A549 (cell line): ENCODE measurements around the gene MPZL2. TPM values are rescaled to one million over a fixed set of nuclear protein-coding genes. Genes with fewer than 3 reads are reported as not detected.

Source experiments
- ATAC-seq, 2 experiments: fragments of 200-7000 bp in 1 of 2; fragments of >200 bp in 1 of 2; cut with Nextera tagmentation in 1 of 2; cut with Tn5 transposase in 1 of 2; 3 replicates each; pipeline versions ENCODE4 v1.8.0 to v1.9.1; 2018 to 2020; ENCODE audit warnings: mild to moderate bottlenecking in 1 of 2, moderate library complexity in 1 of 2
- CTCF ChIA-PET: fragments of 300-600 bp; sonication (Branson Sonifier 250); formaldehyde crosslinking; extraction: SDS; loops from one replicate; lab custom pipeline; 2021; ENCODE audit warnings: antibody characterized with exemption, inconsistent platforms; lab: Yijun Ruan, JAX
- POLR2A ChIA-PET: fragments of 350-600 bp; formaldehyde crosslinking; extraction: SDS; loops from one replicate; lab custom pipeline; 2021; ENCODE audit warnings: antibody characterized with exemption, inconsistent platforms; lab: Yijun Ruan, JAX
- DNase-seq, 2 experiments: peaks; one replicate each; pipeline versions ENCODE4 v3.0.0 to v3.0.0-alpha.2; 2011 to 2016; ENCODE audit warnings: low read depth in 1 of 2, low spot score in 1 of 2
- FAIRE-seq: peaks from 2 replicates; lab custom pipeline; 2011; peaks lifted over from hg19 to GRCh38; lab: Jason Lieb, UNC
- H3K27ac ChIP-seq, 2 experiments: fragments of >200 bp; sonication (Bioruptor Twin); formaldehyde crosslinking; 3 replicates each; pipeline ENCODE4 v1.5.1; 2016 to 2017
- H3K4me1 ChIP-seq: fragments of >200 bp; sonication (Bioruptor Twin); formaldehyde crosslinking; 3 replicates; pipeline ENCODE4 v1.6.1; 2016
- H3K4me2 ChIP-seq: fragments of >200 bp; sonication (Bioruptor Twin); formaldehyde crosslinking; 3 replicates; pipeline ENCODE4 v1.6.1; 2016
- H3K4me3 ChIP-seq: fragments of >200 bp; sonication (Bioruptor Twin); formaldehyde crosslinking; 3 replicates; pipeline ENCODE4 v1.5.1; 2016
- H3K9me3 ChIP-seq: fragments of >200 bp; sonication (Bioruptor Twin); formaldehyde crosslinking; 3 replicates; pipeline ENCODE4 v1.6.1; 2016
- BCL3 ChIP-seq: fragments of >200 bp; sonication (Bioruptor Twin); formaldehyde crosslinking; IDR thresholded peaks from 3 replicates; pipeline ENCODE4 v1.6.1; 2016
- CBX8 ChIP-seq: fragments of 200-600 bp; sonication (generic); IDR thresholded peaks from 2 replicates; pipeline ENCODE4 v1.6.1; 2016
- FOSB ChIP-seq: fragments of 250-450 bp; sonication (Bioruptor Pico); IDR thresholded peaks from 2 replicates; pipeline ENCODE4 v1.5.0; 2020; ENCODE audit warnings: mild to moderate bottlenecking, moderate library complexity
- FOXS1 ChIP-seq: fragments of 250-450 bp; sonication (Bioruptor Pico); IDR thresholded peaks from 2 replicates; pipeline ENCODE4 v1.5.0; 2020; ENCODE audit warnings: mild to moderate bottlenecking, moderate library complexity
- HES2 ChIP-seq: fragments of >200 bp; sonication (Bioruptor Twin); formaldehyde crosslinking; IDR thresholded peaks from 2 replicates; pipeline ENCODE4 v1.6.1; 2016
- HMGXB4 ChIP-seq: fragments of 250-450 bp; sonication (Bioruptor Pico); IDR thresholded peaks from 2 replicates; pipeline ENCODE4 v1.5.0; 2021; ENCODE audit warnings: mild to moderate bottlenecking, moderate library complexity, borderline replicate concordance
- JUNB ChIP-seq: fragments of >200 bp; sonication (Bioruptor Twin); formaldehyde crosslinking; IDR thresholded peaks from 2 replicates; pipeline ENCODE4 v1.6.1; 2016
- KDM5A ChIP-seq: fragments of 200-600 bp; sonication (generic); IDR thresholded peaks from 2 replicates; pipeline ENCODE4 v1.6.1; 2016; ENCODE audit warnings: antibody characterized with exemption, mild to moderate bottlenecking
- MAX ChIP-seq: IDR thresholded peaks from 2 replicates; pipeline ENCODE4 v1.6.1; 2012
- MAZ ChIP-seq: fragments of 150-350 bp; IDR thresholded peaks from 2 replicates; pipeline ENCODE4 v1.6.1; 2014; ENCODE audit warnings: antibody characterized with exemption, low read depth, low read length, borderline replicate concordance
- NR3C1 ChIP-seq: fragments of >200 bp; sonication (Bioruptor Twin); formaldehyde crosslinking; IDR thresholded peaks from 3 replicates; pipeline ENCODE4 v1.6.1; 2017
- PBX3 ChIP-seq: IDR thresholded peaks from 2 replicates; pipeline ENCODE4 v1.6.1; 2012
- PHF8 ChIP-seq: fragments of 200-600 bp; sonication (generic); IDR thresholded peaks from 2 replicates; pipeline ENCODE4 v1.6.1; 2016; ENCODE audit warnings: low read depth, mild to moderate bottlenecking, antibody characterized with exemption, moderate library complexity, borderline replicate concordance
- POLR2A ChIP-seq: IDR thresholded peaks from 2 replicates; pipeline ENCODE4 v1.6.1; 2012; ENCODE audit warnings: mild to moderate bottlenecking, low read length
- REST ChIP-seq: fragments of 200-600 bp; sonication (generic); IDR thresholded peaks from 2 replicates; pipeline ENCODE4 v1.6.1; 2016; ENCODE audit warnings: antibody characterized with exemption, mild to moderate bottlenecking, moderate library complexity
- RFX5 ChIP-seq: fragments of 450-650 bp; IDR thresholded peaks from 2 replicates; pipeline ENCODE4 v1.7.1; 2014; ENCODE audit warnings: antibody characterized with exemption, mild to moderate bottlenecking, moderate library complexity
- SREBF2 ChIP-seq: fragments of 450-650 bp; IDR thresholded peaks from 2 replicates; pipeline ENCODE4 v1.6.1; 2014; ENCODE audit warnings: mild to moderate bottlenecking, moderate library complexity
- USF2 ChIP-seq: fragments of 450-650 bp; IDR thresholded peaks from 2 replicates; pipeline ENCODE4 v1.6.1; 2014; ENCODE audit warnings: antibody characterized with exemption
- ZFP36 ChIP-seq: fragments of 450-650 bp; IDR thresholded peaks from 2 replicates; pipeline ENCODE4 v1.6.1; 2014; ENCODE audit warnings: borderline replicate concordance; ENCODE audit not compliant: partially characterized antibody
- ZNF302 ChIP-seq: fragments of 250-450 bp; sonication (Bioruptor Pico); IDR thresholded peaks from 2 replicates; pipeline ENCODE4 v1.9.0; 2021; ENCODE audit warnings: inconsistent platforms, mild to moderate bottlenecking, moderate library complexity
- WGBS: methylation state at CpG from one replicate; pipeline ENCODE4 v1.1.6; 2017; ENCODE audit errors: missing lambda C conversion rate; 5-methylcytosine and 5-hydroxymethylcytosine counted together
- polyA plus RNA-seq, 4 experiments: library from polyadenylated mRNA; depleted of rRNA in 3 of 4; stranded (reverse); fragments of >200 nt; fragmentation: RNase III in 1 of 4; extraction: RNeasy Plus Mini Kit Qiagen cat#74134 plus additional on column Dnase treatment in 1 of 4; gene quantifications; 2 replicates in 3 of 4; 3 replicates in 1 of 4; pipeline ENCODE4 v1.2.3, GENCODE V29; 2011 to 2017

Gene MPZL2
- polyA plus RNA-seq, 2 of the 4 experiments (the other 2 are of a cell fraction): 0.14 TPM; not detected in 1

- ChIA-PET POLR2A (no interaction called here), CTCF (no interaction called here)
- DNase-seq: no peak
- Histone ChIP-seq H3K27ac (no peak overlapping the region), H3K4me3 (no peak overlapping the region), H3K9me3 (no peaks in the 10 kb centered on the region), H3K4me2 (no peak overlapping the region), H3K4me1 (no peaks in the 10 kb centered on the region)
- TF ChIP-seq POLR2A: no peak
- no peak for TF ChIP-seq BCL3
- no peak for TF ChIP-seq REST
- TF ChIP-seq JUNB: no peak
- TF ChIP-seq RFX5: no peak
- no peak for TF ChIP-seq KDM5A
- no peak for TF ChIP-seq FOXS1 (CRISPR knock-in tag)
- no peak for TF ChIP-seq HES2
- no peak for TF ChIP-seq FOSB (CRISPR knock-in tag)
- no peak for TF ChIP-seq ZFP36
- no peak for TF ChIP-seq USF2
- no peak for TF ChIP-seq ZNF302
- TF ChIP-seq MAX: no peak
- TF ChIP-seq MAZ: no peak
- no peak for TF ChIP-seq CBX8
- TF ChIP-seq NR3C1: no peak
- no peak for TF ChIP-seq PBX3
- TF ChIP-seq HMGXB4 (CRISPR knock-in tag): no peak
- no peak for TF ChIP-seq PHF8
- no peak for TF ChIP-seq SREBF2
- ATAC-seq: no peak
- FAIRE-seq: no peak
- 68% methylated on average over 8 of the region's 8 CpGs for WGBS
Observed at GRCh38 chr11:118227865-118228785, 36.0 kb downstream of the MPZL2 start.
